ENCODE results near the gene PRXL2A. TPM values are rescaled to one million over a fixed set of nuclear protein-coding genes. Genes with fewer than 3 reads are reported as not detected.

The PRXL2A gene
- total and polyA plus RNA-seq, 2 of the 4 experiments (the other 2 are of a cell fraction): 0.90 to 0.92 TPM

DNA sequence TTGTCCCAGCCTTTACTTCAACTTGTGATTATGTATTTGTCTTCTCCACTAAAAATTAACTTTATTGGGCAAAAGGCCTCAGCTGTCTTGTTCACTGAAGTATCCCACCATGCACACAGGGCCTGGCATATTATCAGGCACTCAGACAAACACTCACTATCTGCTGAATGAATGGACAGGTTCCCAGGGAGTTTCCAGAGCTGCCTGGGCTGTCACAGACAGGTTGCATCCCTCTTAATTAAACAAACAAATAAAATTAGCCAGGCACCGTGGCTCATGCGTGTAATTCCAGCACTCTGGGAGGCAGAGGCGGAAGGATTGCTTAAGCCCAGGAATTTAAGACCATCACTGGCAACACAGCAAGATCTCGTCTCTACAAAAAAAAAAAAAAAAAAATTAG, 44.3 kb downstream of the PRXL2A start:
- no peak for DNase-seq
- CTCF ChIA-PET: interaction anchor here (0.7 to 1.7 kb wide), 3 partner anchors 8 to 55 kb away, joined by 3 to 9 read pairs (median 8); no protein-coding TSS in a partner anchor
- no peak overlapping the region for H2AK9ac ChIP-seq (replicated peaks; ENCODE audit: low read depth, low read length, poor library complexity)
- TF ChIP-seq, protein P1, sequence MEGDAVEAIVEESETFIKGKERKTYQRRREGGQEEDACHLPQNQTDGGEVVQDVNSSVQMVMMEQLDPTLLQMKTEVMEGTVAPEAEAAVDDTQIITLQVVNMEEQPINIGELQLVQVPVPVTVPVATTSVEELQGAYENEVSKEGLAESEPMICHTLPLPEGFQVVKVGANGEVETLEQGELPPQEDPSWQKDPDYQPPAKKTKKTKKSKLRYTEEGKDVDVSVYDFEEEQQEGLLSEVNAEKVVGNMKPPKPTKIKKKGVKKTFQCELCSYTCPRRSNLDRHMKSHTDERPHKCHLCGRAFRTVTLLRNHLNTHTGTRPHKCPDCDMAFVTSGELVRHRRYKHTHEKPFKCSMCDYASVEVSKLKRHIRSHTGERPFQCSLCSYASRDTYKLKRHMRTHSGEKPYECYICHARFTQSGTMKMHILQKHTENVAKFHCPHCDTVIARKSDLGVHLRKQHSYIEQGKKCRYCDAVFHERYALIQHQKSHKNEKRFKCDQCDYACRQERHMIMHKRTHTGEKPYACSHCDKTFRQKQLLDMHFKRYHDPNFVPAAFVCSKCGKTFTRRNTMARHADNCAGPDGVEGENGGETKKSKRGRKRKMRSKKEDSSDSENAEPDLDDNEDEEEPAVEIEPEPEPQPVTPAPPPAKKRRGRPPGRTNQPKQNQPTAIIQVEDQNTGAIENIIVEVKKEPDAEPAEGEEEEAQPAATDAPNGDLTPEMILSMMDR (conservative IDR thresholded peaks at IDR 0.05; ENCODE audit: low read depth, low read length): no peak
- TF ChIP-seq RCOR1 (IDR thresholded peaks at IDR 0.05; ENCODE audit: insufficient replicate concordance, low read length): no peak
- no peak for TF ChIP-seq BHLHE40 (IDR thresholded peaks at IDR 0.05; ENCODE audit: low read depth, low read length)
- TF ChIP-seq, protein P2, sequence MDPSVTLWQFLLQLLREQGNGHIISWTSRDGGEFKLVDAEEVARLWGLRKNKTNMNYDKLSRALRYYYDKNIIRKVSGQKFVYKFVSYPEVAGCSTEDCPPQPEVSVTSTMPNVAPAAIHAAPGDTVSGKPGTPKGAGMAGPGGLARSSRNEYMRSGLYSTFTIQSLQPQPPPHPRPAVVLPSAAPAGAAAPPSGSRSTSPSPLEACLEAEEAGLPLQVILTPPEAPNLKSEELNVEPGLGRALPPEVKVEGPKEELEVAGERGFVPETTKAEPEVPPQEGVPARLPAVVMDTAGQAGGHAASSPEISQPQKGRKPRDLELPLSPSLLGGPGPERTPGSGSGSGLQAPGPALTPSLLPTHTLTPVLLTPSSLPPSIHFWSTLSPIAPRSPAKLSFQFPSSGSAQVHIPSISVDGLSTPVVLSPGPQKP (IDR thresholded peaks at IDR 0.05; ENCODE audit: borderline replicate concordance, low read depth, low read length): no peak
- TF ChIP-seq, protein P3, sequence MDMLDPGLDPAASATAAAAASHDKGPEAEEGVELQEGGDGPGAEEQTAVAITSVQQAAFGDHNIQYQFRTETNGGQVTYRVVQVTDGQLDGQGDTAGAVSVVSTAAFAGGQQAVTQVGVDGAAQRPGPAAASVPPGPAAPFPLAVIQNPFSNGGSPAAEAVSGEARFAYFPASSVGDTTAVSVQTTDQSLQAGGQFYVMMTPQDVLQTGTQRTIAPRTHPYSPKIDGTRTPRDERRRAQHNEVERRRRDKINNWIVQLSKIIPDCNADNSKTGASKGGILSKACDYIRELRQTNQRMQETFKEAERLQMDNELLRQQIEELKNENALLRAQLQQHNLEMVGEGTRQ (IDR thresholded peaks at IDR 0.05; ENCODE audit: low read depth, low read length): no peak
- TF ChIP-seq RAD21 (IDR thresholded peaks at IDR 0.05; ENCODE audit: low read length): no peak
- TF ChIP-seq FOS (IDR thresholded peaks at IDR 0.05; ENCODE audit: low read depth, low read length): no peak
- no peak for TF ChIP-seq RFX5 (IDR thresholded peaks at IDR 0.05; ENCODE audit: low read depth, low read length)
- no peak for TF ChIP-seq MXI1 (IDR thresholded peaks at IDR 0.05; ENCODE audit: borderline replicate concordance, low read depth, low read length)
- no peak for TF ChIP-seq CEBPB (IDR thresholded peaks at IDR 0.05; ENCODE audit: low read depth, low read length)
- no peak for TF ChIP-seq POLR2A (IDR thresholded peaks at IDR 0.05; ENCODE audit: low read depth, low read length)
- no peak for TF ChIP-seq SMC3 (IDR thresholded peaks at IDR 0.05; ENCODE audit: low read depth, low read length)
- no peak for TF ChIP-seq NFE2L2 (IDR thresholded peaks at IDR 0.05; ENCODE audit: low read depth, low read length)
- TF ChIP-seq CHD1 (IDR thresholded peaks at IDR 0.05; ENCODE audit: low read depth, low read length): no peak
- no peak for TF ChIP-seq MAZ (IDR thresholded peaks at IDR 0.05; ENCODE audit: borderline replicate concordance, low read depth, low read length)
- TF ChIP-seq MAFK (IDR thresholded peaks at IDR 0.05; ENCODE audit: low read depth, low read length): no peak
- H2AFZ ChIP-seq (replicated peaks; ENCODE audit: low read length, poor library complexity): no peak overlapping the region
- H2BK120ac ChIP-seq (ENCODE audit: low read depth, low read length): no peak overlapping the region
- peaks cover 19% of the 10 kb centered on the region for H4K20me1 ChIP-seq (ENCODE audit: insufficient read depth, low read length)
- peaks cover 11% of the 10 kb centered on the region for H3K4me1 ChIP-seq (ENCODE audit: control insufficient read depth, insufficient read depth, low read length)
- no peak overlapping the region for H3K4me2 ChIP-seq (ENCODE audit: low read depth, low read length)
- no peak overlapping the region for H2BK20ac ChIP-seq (ENCODE audit: low read depth, low read length)
- no peak for ATAC-seq (ENCODE audit: low read depth)
- no peak overlapping the region for H3K4me3 ChIP-seq (ENCODE audit: insufficient read depth, low read depth, low read length)
- no peaks in the 10 kb centered on the region for H3K36me3 ChIP-seq (ENCODE audit: control insufficient read depth, insufficient read depth, low read length)
- no peak overlapping the region for H4K5ac ChIP-seq (ENCODE audit: low read depth, low read length)
- in situ Hi-C loops (cut with MboI; ENCODE audit: low sequenced_read_pairs) (loop anchor here (25.0 kb wide), 1 partner anchor 290 kb away; no protein-coding TSS in a partner anchor), dilution Hi-C loops (cut with HindIII; ENCODE audit: low sequenced_read_pairs, unreplicated experiment) (no loop called here), intact Hi-C loops (cut with micrococcal nuclease) (no loop called here)
- BruUV-seq (replicated peaks): no TSS peak
- no peak overlapping the region for H3K18ac ChIP-seq (ENCODE audit: low read depth, low read length)
- no peak overlapping the region for H3K23ac ChIP-seq (ENCODE audit: low read depth, low read length)
- H2BK5ac ChIP-seq (ENCODE audit: low read depth, low read length, poor library complexity, severe bottlenecking): no peak overlapping the region
- H2AK5ac ChIP-seq (ENCODE audit: low read depth, low read length): no peak overlapping the region
- no peak overlapping the region for H3K56ac ChIP-seq (ENCODE audit: extremely low read depth, insufficient read depth, low read length)
- H3K9ac ChIP-seq (ENCODE audit: low read depth, low read length): no peak overlapping the region
- no peak overlapping the region for H2BK15ac ChIP-seq (ENCODE audit: low read depth, low read length)
- no peaks in the 10 kb centered on the region for H3K27me3 ChIP-seq (ENCODE audit: control insufficient read depth, insufficient read depth, low read length)
- H3K4ac ChIP-seq (ENCODE audit: low read depth, low read length): no peak overlapping the region
- H4K91ac ChIP-seq (ENCODE audit: insufficient read depth, low read depth, low read length): no peak overlapping the region
- no peaks in the 10 kb centered on the region for H3K9me3 ChIP-seq (ENCODE audit: control insufficient read depth, insufficient read depth, low read length)
- no peak overlapping the region for H4K8ac ChIP-seq (ENCODE audit: low read depth in 2 of 2, low read length in 2 of 2)
- no peak overlapping the region for H3K27ac ChIP-seq (ENCODE audit: insufficient read depth, low read length)
- H3K14ac ChIP-seq (replicated peaks; ENCODE audit: low read depth, low read length): no peak overlapping the region
- POLR2A ChIA-PET (ENCODE audit: unreplicated experiment): no interaction called here
- WGBS, 2 experiments (ENCODE audit: extremely low coverage in 2 of 2, insufficient read length in 1 of 2): no CpG with 5 or more reads among the region's 4 CpGs
- peaks cover 0 to 22% of the 10 kb centered on the region in 2 experiments; a peak in 3 of 4 replicates for H3K79me1 ChIP-seq (ENCODE audit: low read depth in 1 of 2, low read length in 2 of 2)
- H3K9me1 ChIP-seq (ENCODE audit: insufficient read depth, low read length): peaks cover 19% of the 10 kb centered on the region

Data from IMR-90 (cell line).